GM12874 (cell line): ENCODE data around the gene FBXL12.

Experiments
- TF ChIP-seq, protein P1 (sequence below): IDR thresholded peaks from 2 replicates; pipeline ENCODE4 v1.5.1; 2011; ENCODE audit warnings: low read depth, mild to moderate bottlenecking, control low read depth, low read length, moderate library complexity; ENCODE audit not compliant: insufficient read depth

The FBXL12 gene

DNA sequence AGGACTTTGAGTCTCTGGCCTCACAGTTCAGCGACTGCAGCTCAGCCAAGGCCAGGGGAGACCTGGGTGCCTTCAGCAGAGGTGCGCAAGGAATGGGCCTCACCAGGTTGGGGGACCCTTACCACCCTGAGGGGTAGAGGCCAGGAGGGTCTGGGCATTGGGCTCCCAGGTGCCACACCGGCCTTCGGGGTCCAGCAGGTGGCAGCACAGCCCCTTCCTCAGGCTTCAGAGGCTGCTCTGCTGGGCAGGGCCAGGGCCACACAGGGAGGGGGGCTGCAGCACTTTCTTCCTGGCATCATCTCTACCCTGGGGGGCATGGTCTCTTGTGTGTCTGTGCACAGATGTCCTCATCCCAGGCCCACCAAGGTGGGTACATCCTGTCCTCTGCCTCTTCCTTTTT, 29.2 kb upstream of the FBXL12 start:
- TF ChIP-seq, protein P1, sequence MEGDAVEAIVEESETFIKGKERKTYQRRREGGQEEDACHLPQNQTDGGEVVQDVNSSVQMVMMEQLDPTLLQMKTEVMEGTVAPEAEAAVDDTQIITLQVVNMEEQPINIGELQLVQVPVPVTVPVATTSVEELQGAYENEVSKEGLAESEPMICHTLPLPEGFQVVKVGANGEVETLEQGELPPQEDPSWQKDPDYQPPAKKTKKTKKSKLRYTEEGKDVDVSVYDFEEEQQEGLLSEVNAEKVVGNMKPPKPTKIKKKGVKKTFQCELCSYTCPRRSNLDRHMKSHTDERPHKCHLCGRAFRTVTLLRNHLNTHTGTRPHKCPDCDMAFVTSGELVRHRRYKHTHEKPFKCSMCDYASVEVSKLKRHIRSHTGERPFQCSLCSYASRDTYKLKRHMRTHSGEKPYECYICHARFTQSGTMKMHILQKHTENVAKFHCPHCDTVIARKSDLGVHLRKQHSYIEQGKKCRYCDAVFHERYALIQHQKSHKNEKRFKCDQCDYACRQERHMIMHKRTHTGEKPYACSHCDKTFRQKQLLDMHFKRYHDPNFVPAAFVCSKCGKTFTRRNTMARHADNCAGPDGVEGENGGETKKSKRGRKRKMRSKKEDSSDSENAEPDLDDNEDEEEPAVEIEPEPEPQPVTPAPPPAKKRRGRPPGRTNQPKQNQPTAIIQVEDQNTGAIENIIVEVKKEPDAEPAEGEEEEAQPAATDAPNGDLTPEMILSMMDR = peak; percentile 49

DNA sequence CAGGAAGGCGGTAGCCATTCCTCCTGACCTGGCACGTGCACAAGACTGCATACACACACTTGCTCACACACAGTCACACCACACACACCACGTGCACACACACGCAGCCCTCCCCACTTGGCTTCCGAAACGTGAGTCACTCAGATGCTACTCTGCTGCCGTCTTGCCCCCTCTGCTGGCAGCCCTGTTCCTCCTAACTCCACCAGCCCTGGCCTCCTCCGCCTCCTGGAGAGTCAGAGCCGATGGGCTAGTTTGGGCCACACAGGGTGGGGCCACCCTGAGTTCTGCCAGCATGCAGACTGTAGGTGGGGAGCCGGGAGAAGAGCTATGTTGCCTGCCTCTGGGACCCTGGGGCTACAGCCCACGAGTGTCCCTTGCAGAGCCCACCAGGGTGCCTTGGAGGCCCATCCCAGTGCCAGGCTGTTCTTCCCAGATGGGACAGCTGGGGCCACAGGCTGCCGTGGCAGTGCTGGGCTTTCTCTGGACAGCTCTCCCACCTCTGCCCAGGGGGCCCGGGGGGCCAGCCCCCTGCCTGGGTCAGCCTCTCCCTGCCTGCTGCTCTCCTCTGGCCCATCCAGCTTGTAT, 28.3 kb upstream of the FBXL12 start:
- TF ChIP-seq, protein P1 = no peak

DNA sequence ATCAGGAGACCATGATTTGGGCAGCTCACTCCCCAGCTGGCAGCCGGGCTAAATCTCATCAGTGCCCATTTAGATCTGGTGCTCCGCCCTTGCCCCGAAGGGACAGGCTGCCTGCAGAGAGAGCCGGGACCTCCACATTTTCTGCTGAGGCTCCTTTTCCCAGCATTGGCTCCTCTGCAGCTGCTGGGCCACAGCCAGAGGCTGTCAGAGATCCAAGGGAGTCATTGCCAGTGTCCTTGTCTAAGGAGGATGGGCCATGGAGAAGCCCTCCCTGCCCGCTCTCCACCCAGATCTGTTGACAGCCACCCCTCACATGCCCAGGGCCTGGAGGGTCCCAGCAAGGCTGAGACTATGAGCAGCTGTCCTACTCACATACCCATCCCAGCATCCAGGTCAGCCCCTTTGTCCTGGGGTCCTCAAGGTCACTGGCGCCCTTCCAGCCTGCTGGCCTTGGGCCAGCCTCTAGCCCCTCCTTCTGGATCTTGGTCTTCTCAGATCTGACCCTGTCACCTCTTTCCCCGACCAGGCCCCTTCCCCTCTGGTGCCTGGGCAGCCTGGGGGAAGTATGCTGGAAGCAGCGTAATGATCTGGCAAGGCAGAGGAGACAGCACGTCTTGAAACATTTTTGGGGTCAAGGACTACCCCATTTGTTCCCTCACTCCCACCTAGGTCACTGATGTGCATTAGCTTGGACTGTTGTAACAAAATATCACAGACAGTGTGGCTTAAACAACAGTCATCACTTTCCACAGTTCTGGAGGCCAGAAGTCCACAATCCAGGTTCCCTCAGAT, 24.2 kb upstream of the FBXL12 start:
- TF ChIP-seq, protein P1 = no peak

DNA sequence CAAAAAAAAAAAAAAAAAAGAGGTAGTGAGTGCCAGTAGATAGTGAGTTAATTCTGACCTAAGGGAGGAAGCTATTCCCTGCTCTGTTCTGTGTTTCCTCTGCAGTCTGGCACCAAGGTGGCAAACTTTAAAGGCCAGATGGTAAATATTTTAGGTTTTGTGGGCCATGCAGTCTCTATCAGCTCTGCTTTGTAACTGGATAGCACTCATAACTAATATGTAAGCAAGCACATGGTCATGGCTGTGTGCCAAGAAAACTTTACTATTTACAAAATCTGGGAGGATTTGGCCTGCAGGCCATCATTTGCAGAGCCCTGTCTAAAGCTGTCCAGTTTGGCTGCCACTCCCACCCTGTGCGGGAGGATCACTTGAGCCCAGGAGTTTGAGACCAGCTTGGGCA, 20.5 kb upstream of the FBXL12 start:
- TF ChIP-seq, protein P1 = no peak

DNA sequence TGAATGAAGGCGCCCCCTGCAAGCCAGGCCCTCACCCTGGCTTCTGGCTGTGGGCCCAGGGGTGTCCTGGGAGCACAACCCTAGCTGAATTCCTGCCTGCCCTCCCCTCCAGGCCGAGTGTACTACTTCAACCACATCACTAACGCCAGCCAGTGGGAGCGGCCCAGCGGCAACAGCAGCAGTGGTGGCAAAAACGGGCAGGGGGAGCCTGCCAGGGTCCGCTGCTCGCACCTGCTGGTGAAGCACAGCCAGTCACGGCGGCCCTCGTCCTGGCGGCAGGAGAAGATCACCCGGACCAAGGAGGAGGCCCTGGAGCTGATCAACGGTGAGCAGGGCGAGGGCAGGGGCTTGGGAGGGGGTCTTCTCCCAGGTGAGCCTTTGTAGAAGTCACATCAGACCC, 19.4 kb upstream of the FBXL12 start:
- TF ChIP-seq, protein P1 = no peak

DNA sequence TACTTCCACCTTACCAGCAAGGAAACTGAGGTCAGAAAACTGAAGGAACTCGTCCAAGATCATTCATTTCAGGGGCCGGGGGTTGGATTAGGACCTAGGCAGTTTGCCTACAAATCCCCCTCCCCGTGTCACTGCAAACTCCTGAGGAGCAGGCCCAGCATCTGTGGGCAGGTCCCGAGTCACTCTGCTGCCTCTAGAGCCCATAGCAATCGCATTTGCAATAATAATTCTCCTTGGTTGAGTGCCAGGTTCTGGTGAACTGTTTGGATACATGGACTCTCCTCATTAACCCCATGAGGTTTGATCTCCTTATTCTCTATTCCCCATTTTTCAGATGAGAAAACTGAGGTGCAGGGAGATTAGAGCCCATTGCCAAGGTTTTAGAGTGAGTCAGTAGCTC, 17.1 kb upstream of the FBXL12 start:
- TF ChIP-seq, protein P1 = no peak

DNA sequence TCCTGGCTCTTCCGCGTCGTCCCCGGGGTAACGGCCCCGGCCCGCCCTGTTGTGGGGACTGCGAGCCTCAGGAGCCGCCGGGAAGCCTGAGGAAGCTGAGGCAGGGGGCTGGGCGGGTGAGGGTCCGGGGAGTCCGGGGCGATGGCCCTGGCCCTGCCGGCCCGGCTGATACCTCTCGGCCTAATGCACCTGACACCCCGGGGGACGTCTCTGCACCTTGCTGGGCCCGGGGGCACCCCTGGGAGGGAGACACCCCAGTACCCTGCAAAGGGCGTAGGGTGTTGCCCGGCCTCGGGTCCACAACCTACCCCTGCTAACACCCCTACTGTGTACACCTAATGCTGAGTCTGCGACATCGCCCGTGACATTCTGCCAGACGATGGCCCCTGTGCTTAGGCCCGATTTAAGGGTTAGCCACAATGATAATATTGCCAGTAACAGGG, 16.6 kb upstream of the FBXL12 start:
- TF ChIP-seq, protein P1 = no peak
